Neural cell (in vitro differentiated cells): ENCODE data around the gene TRAPPC14. TPM values are rescaled to one million over a fixed set of nuclear protein-coding genes. Genes with fewer than 3 reads are reported as not detected.

Experiments used
- H2AFZ ChIP-seq: fragments of 200-600, 300-800 bp; sonication (generic), shearing (Covaris generic); 2 replicates; pipeline ENCODE4 v1.6.0; 2014; ENCODE audit warnings: low read depth, mild to moderate bottlenecking, antibody characterized with exemption, low read length, moderate library complexity
- H3F3A ChIP-seq: fragments of 200-600 bp; shearing (Covaris generic); 2 replicates; pipeline ENCODE4 v1.6.1; 2016; ENCODE audit warnings: mild to moderate bottlenecking, moderate library complexity, mixed read lengths, antibody characterized with exemption, low read length; ENCODE audit not compliant: insufficient read depth, poor library complexity, severe bottlenecking
- H3K27ac ChIP-seq: fragments of 200-600, 300-800 bp; sonication (generic), shearing (Covaris generic); 2 replicates; pipeline ENCODE4 v1.5.1; 2014; ENCODE audit warnings: mild to moderate bottlenecking, low read length, moderate library complexity
- H3K27me3 ChIP-seq: fragments of 300-800, 200-600 bp; sonication (generic), shearing (Covaris generic); 2 replicates; pipeline ENCODE4 v1.6.0; 2014; ENCODE audit warnings: mild to moderate bottlenecking, low read depth, low read length, moderate library complexity; ENCODE audit not compliant: insufficient read depth
- H3K36me3 ChIP-seq: fragments of 300-800, 200-600 bp; sonication (generic), shearing (Covaris generic); 2 replicates; pipeline ENCODE4 v1.5.1; 2014; ENCODE audit warnings: mild to moderate bottlenecking, antibody characterized with exemption, low read length, moderate library complexity; ENCODE audit not compliant: insufficient read depth
- H3K4me2 ChIP-seq: fragments of 300-800, 200-600 bp; sonication (generic), shearing (Covaris generic); 2 replicates; pipeline ENCODE4 v1.6.0; 2014; ENCODE audit warnings: mild to moderate bottlenecking, low read length
- H3K4me3 ChIP-seq: fragments of 300-800, 200-600 bp; sonication (generic), shearing (Covaris generic); 2 replicates; pipeline ENCODE4 v1.5.1; 2014; ENCODE audit warnings: mild to moderate bottlenecking, low read length, moderate library complexity
- H3K79me2 ChIP-seq: fragments of 200-600 bp; shearing (Covaris generic); replicated peaks from 2 replicates; pipeline ENCODE4 v1.6.0; 2014; ENCODE audit warnings: mild to moderate bottlenecking, low read length, moderate library complexity; ENCODE audit not compliant: insufficient read depth
- H3K9ac ChIP-seq: fragments of 300-800, 200-600 bp; sonication (generic), shearing (Covaris generic); 2 replicates; pipeline ENCODE4 v1.6.1; 2016; ENCODE audit warnings: mild to moderate bottlenecking, low read length, mixed read lengths
- H3K9me2 ChIP-seq: fragments of 200-600 bp; shearing (Covaris generic); 2 replicates; pipeline ENCODE4 v1.6.1; 2016; ENCODE audit warnings: mild to moderate bottlenecking, low read length, mixed read lengths; ENCODE audit not compliant: insufficient read depth
- H3K9me3 ChIP-seq: fragments of 200-600, 300-800 bp; sonication (generic), shearing (Covaris generic); 2 replicates; pipeline ENCODE4 v1.6.1; 2016; ENCODE audit warnings: mild to moderate bottlenecking, mixed run types, low read length, moderate library complexity, mixed read lengths
- H4K20me1 ChIP-seq: fragments of 200-600 bp; shearing (Covaris generic); 2 replicates; pipeline ENCODE4 v1.6.1; 2016; ENCODE audit warnings: mild to moderate bottlenecking, mixed run types; ENCODE audit not compliant: insufficient read depth
- CTCF ChIP-seq: fragments of 450-650 bp; IDR thresholded peaks from 2 replicates; pipeline ENCODE4 v1.5.1; 2014; ENCODE audit warnings: antibody characterized with exemption, mild to moderate bottlenecking, moderate library complexity; ENCODE audit not compliant: poor library complexity, severe bottlenecking
- EP300 ChIP-seq: fragments of 450-650 bp; conservative IDR thresholded peaks from 2 replicates; pipeline ENCODE4 v1.6.1; 2014; ENCODE audit warnings: antibody characterized with exemption, mild to moderate bottlenecking, moderate library complexity; ENCODE audit not compliant: poor library complexity, severe bottlenecking
- EZH2 ChIP-seq: fragments of 200-600, 300-800 bp; shearing (Covaris generic), sonication (generic); IDR thresholded peaks from 2 replicates; pipeline ENCODE4 v1.6.1; 2014; ENCODE audit warnings: antibody characterized with exemption, low read length, borderline replicate concordance, mild to moderate bottlenecking; ENCODE audit not compliant: insufficient read depth, poor library complexity, severe bottlenecking
- MXI1 ChIP-seq: fragments of 450-650 bp; conservative IDR thresholded peaks from 2 replicates; pipeline ENCODE4 v1.6.1; 2014; ENCODE audit warnings: antibody characterized with exemption, mild to moderate bottlenecking; ENCODE audit not compliant: poor library complexity, severe bottlenecking
- POLR2AphosphoS5 ChIP-seq: IDR thresholded peaks from 2 replicates; pipeline ENCODE4 v1.6.1; 2012
- RAD21 ChIP-seq: fragments of 450-650 bp; conservative IDR thresholded peaks from 2 replicates; pipeline ENCODE4 v1.6.1; 2014; ENCODE audit warnings: antibody characterized with exemption, mild to moderate bottlenecking, moderate library complexity
- REST ChIP-seq: IDR thresholded peaks from 2 replicates; pipeline ENCODE4 v1.6.1; 2012; ENCODE audit warnings: borderline replicate concordance
- SMC3 ChIP-seq: fragments of 450-650 bp; conservative IDR thresholded peaks from 2 replicates; pipeline ENCODE4 v1.6.1; 2014; ENCODE audit warnings: antibody characterized with exemption, mild to moderate bottlenecking, moderate library complexity; ENCODE audit not compliant: poor library complexity
- TAF1 ChIP-seq: IDR thresholded peaks from 2 replicates; pipeline ENCODE4 v1.6.1; 2012; ENCODE audit warnings: low read depth
- polyA plus RNA-seq: library from polyadenylated mRNA; depleted of rRNA; stranded (reverse); fragments of >200 nt; gene quantifications from 2 replicates; pipeline ENCODE4 v1.2.3, GENCODE V29; 2014

The TRAPPC14 gene
- polyA plus RNA-seq, 1 donor from 2014 or later, result 26.7 TPM

GRCh38 chr7:100177045-100178001 is 18.8 kb upstream of the TRAPPC14 start, which contains the start of the genes GPC2 and STAG3:
TSS of gene GPC2 (minus strand) at chr7:100177381. CDS start at chr7:100177199, 182 bp downstream.
TSS of gene STAG3 (plus strand) at chr7:100177918. CDS start at chr7:100180557, 2,639 bp downstream.
- H3K9ac ChIP-seq, result peak within 1 kb of the TSS; percentile 99
- H3K4me3 ChIP-seq, result peak within 1 kb of the TSS; percentile 88
- no peaks in the 10 kb centered on the region for H3K27me3 ChIP-seq
- no peaks in the 10 kb centered on the region for H3F3A ChIP-seq
- H2AFZ ChIP-seq, result peak within 1 kb of the TSS; percentile 44
- TF ChIP-seq EZH2 (no peak), TAF1 (peak; percentile 87), CTCF (no peak), RAD21 (peak; percentile 21), POLR2AphosphoS5 (peak; percentile 96), REST (peak; percentile 85), MXI1 (peak; percentile 30), EP300 (no peak), SMC3 (no peak)
- H3K36me3 ChIP-seq, result no peaks in the 10 kb centered on the region
- H3K9me2 ChIP-seq, result no peaks in the 10 kb centered on the region
- peak within 1 kb of the TSS; percentile 100 for H3K4me2 ChIP-seq
- H3K27ac ChIP-seq, result peak within 1 kb of the TSS; percentile 88
- H3K79me2 ChIP-seq, result peaks cover 22% of the 10 kb centered on the region
- no peaks in the 10 kb centered on the region for H4K20me1 ChIP-seq
- H3K9me3 ChIP-seq, result no peaks in the 10 kb centered on the region

DNA sequence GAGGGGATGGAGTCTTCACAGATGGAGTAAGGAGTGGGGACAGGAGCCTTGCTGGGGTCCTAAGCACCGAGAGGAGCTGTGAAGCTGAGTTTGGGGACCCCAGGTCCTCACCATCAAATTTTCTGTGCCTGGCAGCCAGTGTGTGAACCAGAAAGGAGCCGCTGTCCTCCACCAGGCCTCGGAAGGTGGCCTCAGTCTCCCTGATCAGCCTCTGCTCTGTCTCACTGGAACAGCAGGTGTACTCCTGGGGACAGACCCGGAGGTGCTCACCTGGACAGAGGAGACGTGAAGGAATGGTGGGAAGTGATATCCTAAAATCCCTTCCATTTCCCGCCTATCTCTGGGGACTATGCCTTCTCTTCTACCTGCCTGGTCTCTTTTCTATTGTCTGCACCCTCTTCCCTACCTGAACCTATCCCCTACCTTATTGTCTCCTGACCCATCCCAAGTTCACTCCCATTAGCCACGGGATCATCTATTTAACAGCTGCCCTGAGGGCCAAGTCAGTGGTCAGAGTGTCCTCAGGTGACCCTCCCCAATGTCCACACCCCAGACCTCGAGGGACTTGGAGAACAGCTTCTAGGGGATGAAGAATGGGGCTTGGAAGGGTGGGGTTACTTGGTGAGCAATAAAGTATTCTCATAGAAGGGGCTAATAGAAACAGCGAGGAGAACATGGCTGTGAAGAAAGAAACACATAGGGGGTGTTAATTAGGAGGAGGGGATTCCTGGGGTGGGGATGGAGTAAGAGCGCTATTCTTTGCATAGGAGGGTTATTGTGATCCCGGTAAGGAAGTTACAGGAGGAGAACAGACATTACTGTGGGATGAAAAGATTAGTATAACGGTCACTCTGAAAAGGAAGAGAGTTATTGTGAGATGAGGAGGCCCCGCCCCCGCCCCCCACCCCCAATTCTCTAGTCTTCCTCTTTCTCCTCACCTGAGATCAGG is 17.8 kb upstream of the TRAPPC14 start:
- Histone ChIP-seq H3F3A (no peaks in the 10 kb centered on the region), H3K9me2 (no peaks in the 10 kb centered on the region), H4K20me1 (no peaks in the 10 kb centered on the region), H3K79me2 (peaks cover 22% of the 10 kb centered on the region), H2AFZ (peak overlapping the region; percentile 44), H3K27ac (peak overlapping the region; percentile 88), H3K4me2 (peak overlapping the region; percentile 100), H3K9me3 (no peaks in the 10 kb centered on the region), H3K27me3 (no peaks in the 10 kb centered on the region), H3K9ac (peak overlapping the region; percentile 99), H3K36me3 (no peaks in the 10 kb centered on the region), H3K4me3 (peak overlapping the region; percentile 88)
- TF ChIP-seq MXI1, result no peak
- TF ChIP-seq TAF1, result no peak
- TF ChIP-seq EZH2, result no peak
- TF ChIP-seq POLR2AphosphoS5, result no peak
- TF ChIP-seq CTCF, result no peak
- TF ChIP-seq EP300, result no peak
- no peak for TF ChIP-seq SMC3
